Measurements from ENCODE around the gene CBARP. TPM values are rescaled to one million over a fixed set of nuclear protein-coding genes. Genes with fewer than 3 reads are reported as not detected.

Gene CBARP
- total and polyA plus RNA-seq, 2 of the 13 experiments (the other 11 are each of a cell fraction or from before 2014, with no cell fraction given): 1.2 to 1.4 TPM

- TF ChIP-seq ZBTB37 (CRISPR knock-in tag; IDR thresholded peaks at IDR 0.05) (no peak), NFE2 (CRISPR knock-in tag; IDR thresholded peaks at IDR 0.05) (no peak), THRA (CRISPR knock-in tag; IDR thresholded peaks at IDR 0.05; ENCODE audit: borderline replicate concordance) (no peak), FOSL2 (CRISPR knock-in tag; IDR thresholded peaks at IDR 0.05) (peak; percentile 78), ZNF576 (CRISPR knock-in tag; IDR thresholded peaks at IDR 0.05) (no peak), PLSCR1 (CRISPR knock-in tag; IDR thresholded peaks at IDR 0.05; ENCODE audit: borderline replicate concordance) (no peak), TOPORS (CRISPR knock-in tag; IDR thresholded peaks at IDR 0.05) (no peak), HCFC1 (IDR thresholded peaks at IDR 0.05; ENCODE audit: low read depth, low read length) (no peak), ZNF781 (CRISPR knock-in tag; IDR thresholded peaks at IDR 0.05; ENCODE audit: borderline replicate concordance, not compliant biosample characterization) (no peak), ZNF256 (CRISPR knock-in tag; conservative IDR thresholded peaks at IDR 0.05) (no peak), HOMEZ (CRISPR knock-in tag; IDR thresholded peaks at IDR 0.05; ENCODE audit: low read depth) (no peak; the same call in 1 of the 2 replicates), CBX1 (IDR thresholded peaks at IDR 0.05; ENCODE audit: low read depth) (no peak), SNAI1 (CRISPR knock-in tag; IDR thresholded peaks at IDR 0.05; ENCODE audit: borderline replicate concordance) (peak; percentile 71), ZNF33B (CRISPR knock-in tag; IDR thresholded peaks at IDR 0.05) (no peak), UBTF (CRISPR knock-in tag; IDR thresholded peaks at IDR 0.05) (no peak), ZGPAT (CRISPR knock-in tag; IDR thresholded peaks at IDR 0.05) (peak; percentile 58), SOX6 (IDR thresholded peaks at IDR 0.05) (no peak), SOX6 (CRISPR knock-in tag; IDR thresholded peaks at IDR 0.05) (peak; percentile 61), MYPOP (CRISPR knock-in tag; IDR thresholded peaks at IDR 0.05) (peak; percentile 68)
These were observed 10.5 kb upstream of the CBARP start, which contains the start of gene MIDN (continued) for GRCh38 chr19:1248139-1248785.
